CD4-positive, alpha-beta T cell (primary cell): ENCODE results near the gene CREB3L1. TPM values are rescaled to one million over a fixed set of nuclear protein-coding genes. Genes with fewer than 3 reads are reported as not detected.

Experiments
- ATAC-seq: fragments of 200-7000 bp; cut with Tn5 transposase; one replicate; pipeline ENCODE4 v1.10.0; 2022; ENCODE audit warnings: mild to moderate bottlenecking; ENCODE audit not compliant: poor library complexity
- CTCF ChIA-PET: fragments of 350-600 bp; sonication (Branson Sonifier 250); formaldehyde crosslinking; loops from one replicate; lab custom pipeline; 2021; ENCODE audit warnings: antibody characterized with exemption, inconsistent platforms; lab: Charles Lee
- POLR2A ChIA-PET: fragments of 350-600 bp; sonication (Branson Sonifier 250); formaldehyde crosslinking; loops from one replicate; lab custom pipeline; 2021; ENCODE audit warnings: antibody characterized with exemption, inconsistent platforms; lab: Charles Lee
- DNase-seq, 14 experiments: peaks; one replicate each; pipeline ENCODE4 v3.0.0-alpha.2; 2013 to 2020; ENCODE audit warnings: mixed read lengths in 2 of 14
- H3K27ac ChIP-seq, 2 donors: one replicate each; pipeline versions ENCODE4 v1.5.1 to v1.7.0; 2013; ENCODE audit warnings: low read length in 2 of 2, low read depth in 1 of 2, mild to moderate bottlenecking in 1 of 2
- H3K27me3 ChIP-seq, 2 experiments: 1 replicate in 1 of 2; 2 replicates in 1 of 2; pipeline versions ENCODE4 v1.6.1 to v1.7.0; 2013; ENCODE audit warnings: low read length in 2 of 2, control low read depth in 1 of 2, mild to moderate bottlenecking in 1 of 2, moderate library complexity in 1 of 2; ENCODE audit not compliant: insufficient read depth in 2 of 2, control insufficient read depth in 1 of 2
- H3K36me3 ChIP-seq: one replicate; pipeline ENCODE4 v1.6.1; 2013; ENCODE audit warnings: low read length, control low read depth; ENCODE audit not compliant: insufficient read depth
- H3K4me1 ChIP-seq: one replicate; pipeline ENCODE4 v1.6.1; 2013; ENCODE audit warnings: low read length, control low read depth; ENCODE audit not compliant: insufficient read depth
- H3K4me3 ChIP-seq: one replicate; pipeline ENCODE4 v1.5.1; 2013; ENCODE audit warnings: mild to moderate bottlenecking, low read length, moderate library complexity
- H3K9me3 ChIP-seq, 2 experiments: 1 replicate in 1 of 2; 2 replicates in 1 of 2; pipeline versions ENCODE4 v1.6.1 to v1.7.0; 2013; ENCODE audit warnings: low read length in 2 of 2, mild to moderate bottlenecking in 2 of 2, control low read depth in 1 of 2, moderate library complexity in 1 of 2; ENCODE audit not compliant: control insufficient read depth in 1 of 2, insufficient read depth in 1 of 2
- H3K27ac Mint-ChIP-seq: one replicate; pipeline ENCODE4 v1.8.0; 2020; ENCODE audit warnings: mixed read lengths
- H3K27me3 Mint-ChIP-seq: one replicate; pipeline ENCODE4 v1.8.0; 2021; ENCODE audit warnings: mixed read lengths
- H3K36me3 Mint-ChIP-seq: one replicate; pipeline ENCODE4 v1.8.0; 2021; ENCODE audit warnings: low read depth, mixed read lengths
- H3K4me1 Mint-ChIP-seq: one replicate; pipeline ENCODE4 v1.8.0; 2021; ENCODE audit warnings: low read depth, mixed read lengths
- H3K4me3 Mint-ChIP-seq: one replicate; pipeline ENCODE4 v1.8.0; 2020; ENCODE audit warnings: mild to moderate bottlenecking, mixed read lengths
- H3K9me3 Mint-ChIP-seq: one replicate; pipeline ENCODE4 v1.8.0; 2020; ENCODE audit warnings: mixed read lengths
- CTCF ChIP-seq: fragments of 200-600 bp; IDR thresholded peaks from one replicate; pipeline ENCODE4 v1.8.0; 2022; ENCODE audit warnings: antibody characterized with exemption, mild to moderate bottlenecking
- intact Hi-C, 2 experiments: fragments of 100-400 bp; cut with DNase I in 1 of 2; cut with micrococcal nuclease in 1 of 2; formaldehyde crosslinking; loops; one replicate each; pipeline versions ENCODE4 v1.15.1 to v1.9.0; 2023 to 2025; cut with DNase I, micrococcal nuclease
- total RNA-seq, 174 experiments: library from RNA in 2 of 174; stranded (reverse) in 2 of 174; gene quantifications; one replicate each; pipeline ENCODE4 v1.2.3 and lab custom pipeline; 2021 to 2026

Gene CREB3L1
- total RNA-seq, 2 experiments from 2014 or later, result not detected

GRCh38 chr11:46281371-46281831, 3.9 kb downstream of the CREB3L1 start:
- intact Hi-C loops, result no loop called here
- ATAC-seq, result no peak
- Histone ChIP-seq H3K27ac (no peak overlapping the region), H3K4me3 (no peak overlapping the region), H3K4me1 (peaks cover 12% of the 10 kb centered on the region), H3K36me3 (no peaks in the 10 kb centered on the region), H3K27me3 (peaks cover 24 to 32% of the 10 kb centered on the region in 2 experiments), H3K9me3 (peaks cover 0 to 8% of the 10 kb centered on the region in 2 experiments)
- Mint-ChIP-seq H3K4me1 (peaks cover 9% of the 10 kb centered on the region), H3K27me3 (peaks cover 45% of the 10 kb centered on the region), H3K4me3 (no peak overlapping the region), H3K27ac (no peak overlapping the region), H3K9me3 (no peaks in the 10 kb centered on the region), H3K36me3 (no peaks in the 10 kb centered on the region)
- POLR2A ChIA-PET, result interaction anchor here (1.4 kb wide), 1 partner anchor 9 kb away, joined by 3 read pairs; no protein-coding TSS in a partner anchor
- CTCF ChIA-PET, result no interaction called here
- TF ChIP-seq CTCF, result no peak
- DNase-seq, result no peak

- Histone ChIP-seq H3K27ac (no peak overlapping the region), H3K9me3 (no peaks in the 10 kb centered on the region), H3K27me3 (peaks cover 0 to 4% of the 10 kb centered on the region in 2 experiments), H3K4me3 (no peak overlapping the region), H3K4me1 (no peaks in the 10 kb centered on the region), H3K36me3 (no peaks in the 10 kb centered on the region)
- Mint-ChIP-seq H3K36me3 (no peaks in the 10 kb centered on the region), H3K4me3 (no peak overlapping the region), H3K27me3 (peaks cover 14% of the 10 kb centered on the region), H3K4me1 (no peaks in the 10 kb centered on the region), H3K27ac (no peak overlapping the region), H3K9me3 (no peaks in the 10 kb centered on the region)
- ChIA-PET CTCF (interaction anchor here (1.6 kb wide), 1 partner anchor 24 kb away, joined by 4 read pairs; no protein-coding TSS in a partner anchor), POLR2A (no interaction called here)
- ATAC-seq (no peak), DNase-seq (no peak)
- TF ChIP-seq CTCF, result no peak
- intact Hi-C loops, result no loop called here
Measured at GRCh38 chr11:46285173-46285572, 7.7 kb downstream of the CREB3L1 start.

- CTCF ChIA-PET, result interaction anchor here (1.6 kb wide), 1 partner anchor 23 kb away, joined by 4 read pairs; no protein-coding TSS in a partner anchor
- intact Hi-C loops, result no loop called here
Measured at GRCh38 chr11:46285594-46286033, 8.2 kb downstream of the CREB3L1 start.

More at GRCh38 chr11:46285594-46286033, 8.2 kb downstream of the CREB3L1 start:
- H3K4me3 ChIP-seq, result no peak overlapping the region
- no peak overlapping the region for H3K27ac Mint-ChIP-seq
- H3K27me3 Mint-ChIP-seq, result peaks cover 10% of the 10 kb centered on the region
- H3K36me3 Mint-ChIP-seq, result no peaks in the 10 kb centered on the region
- no peak for TF ChIP-seq CTCF
- no peaks in the 10 kb centered on the region for H3K9me3 Mint-ChIP-seq
- ATAC-seq, result no peak
- H3K27me3 ChIP-seq, result peaks cover 0 to 4% of the 10 kb centered on the region in 2 experiments
- no peaks in the 10 kb centered on the region for H3K4me1 ChIP-seq
- H3K4me1 Mint-ChIP-seq, result no peaks in the 10 kb centered on the region
- H3K36me3 ChIP-seq, result no peaks in the 10 kb centered on the region
- H3K27ac ChIP-seq, result no peak overlapping the region
- DNase-seq, result no peak
- no peak overlapping the region for H3K4me3 Mint-ChIP-seq
- POLR2A ChIA-PET, result no interaction called here
- H3K9me3 ChIP-seq, result no peaks in the 10 kb centered on the region
